ENCODE measurements around the gene ENPP1. TPM values are rescaled to one million over a fixed set of nuclear protein-coding genes. Genes with fewer than 3 reads are reported as not detected.

The ENPP1 gene
- total RNA-seq, 1 experiment from 2014 or later = 6.5 TPM

GRCh38 chr6:131910219-131910589, 102.4 kb downstream of the ENPP1 start:
- no peaks in the 10 kb centered on the region for H4K20me1 ChIP-seq (ENCODE audit: insufficient read depth)
- BruUV-seq (replicated peaks) = no TSS peak
- H3K9ac ChIP-seq (ENCODE audit: low read length) = no peak overlapping the region
- TF ChIP-seq RAD21 (IDR thresholded peaks at IDR 0.05; ENCODE audit: low read depth) (no peak), FOSL1 (IDR thresholded peaks at IDR 0.05; ENCODE audit: low read depth) (no peak), POLR2AphosphoS5 (IDR thresholded peaks at IDR 0.05; ENCODE audit: low read depth, low read length) (no peak), JUND (IDR thresholded peaks at IDR 0.05) (no peak), POLR2A (IDR thresholded peaks at IDR 0.05; ENCODE audit: borderline replicate concordance, extremely low read depth, insufficient read depth, insufficient read length) (no peak), SRF (IDR thresholded peaks at IDR 0.05; ENCODE audit: low read depth) (no peak), EZH2phosphoT487 (IDR thresholded peaks at IDR 0.05; ENCODE audit: borderline replicate concordance) (no peak), ZBTB33 (IDR thresholded peaks at IDR 0.05; ENCODE audit: extremely low read depth, insufficient replicate concordance, low read length) (no peak), YY1 (IDR thresholded peaks at IDR 0.05; ENCODE audit: extremely low read depth, insufficient replicate concordance, low read depth, low read length) (no peak), TCF7L2 (IDR thresholded peaks at IDR 0.05; ENCODE audit: borderline replicate concordance, extremely low read depth, insufficient read depth, insufficient read length) (no peak), CEBPB (IDR thresholded peaks at IDR 0.05; ENCODE audit: low read depth) (no peak), SIN3A (IDR thresholded peaks at IDR 0.05; ENCODE audit: low read depth) (no peak), ELF1 (IDR thresholded peaks at IDR 0.05; ENCODE audit: borderline replicate concordance, low read depth) (no peak), EGR1 (IDR thresholded peaks at IDR 0.05; ENCODE audit: low read depth) (no peak), CBX3 (IDR thresholded peaks at IDR 0.05; ENCODE audit: low read depth) (no peak), EZH2 (IDR thresholded peaks at IDR 0.05) (no peak), ZFX (IDR thresholded peaks at IDR 0.05) (no peak)
- TF ChIP-seq, protein P1, sequence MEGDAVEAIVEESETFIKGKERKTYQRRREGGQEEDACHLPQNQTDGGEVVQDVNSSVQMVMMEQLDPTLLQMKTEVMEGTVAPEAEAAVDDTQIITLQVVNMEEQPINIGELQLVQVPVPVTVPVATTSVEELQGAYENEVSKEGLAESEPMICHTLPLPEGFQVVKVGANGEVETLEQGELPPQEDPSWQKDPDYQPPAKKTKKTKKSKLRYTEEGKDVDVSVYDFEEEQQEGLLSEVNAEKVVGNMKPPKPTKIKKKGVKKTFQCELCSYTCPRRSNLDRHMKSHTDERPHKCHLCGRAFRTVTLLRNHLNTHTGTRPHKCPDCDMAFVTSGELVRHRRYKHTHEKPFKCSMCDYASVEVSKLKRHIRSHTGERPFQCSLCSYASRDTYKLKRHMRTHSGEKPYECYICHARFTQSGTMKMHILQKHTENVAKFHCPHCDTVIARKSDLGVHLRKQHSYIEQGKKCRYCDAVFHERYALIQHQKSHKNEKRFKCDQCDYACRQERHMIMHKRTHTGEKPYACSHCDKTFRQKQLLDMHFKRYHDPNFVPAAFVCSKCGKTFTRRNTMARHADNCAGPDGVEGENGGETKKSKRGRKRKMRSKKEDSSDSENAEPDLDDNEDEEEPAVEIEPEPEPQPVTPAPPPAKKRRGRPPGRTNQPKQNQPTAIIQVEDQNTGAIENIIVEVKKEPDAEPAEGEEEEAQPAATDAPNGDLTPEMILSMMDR (IDR thresholded peaks at IDR 0.05 in 2 of 3, conservative IDR thresholded peaks at IDR 0.05 in 1 of 3; ENCODE audit: borderline replicate concordance in 1 of 3, insufficient read depth in 1 of 3, low read depth in 2 of 3, low read length in 2 of 3) = no peak
- TF ChIP-seq, protein P2, sequence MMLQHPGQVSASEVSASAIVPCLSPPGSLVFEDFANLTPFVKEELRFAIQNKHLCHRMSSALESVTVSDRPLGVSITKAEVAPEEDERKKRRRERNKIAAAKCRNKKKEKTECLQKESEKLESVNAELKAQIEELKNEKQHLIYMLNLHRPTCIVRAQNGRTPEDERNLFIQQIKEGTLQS (IDR thresholded peaks at IDR 0.05) = no peak
- TF ChIP-seq, protein P3, sequence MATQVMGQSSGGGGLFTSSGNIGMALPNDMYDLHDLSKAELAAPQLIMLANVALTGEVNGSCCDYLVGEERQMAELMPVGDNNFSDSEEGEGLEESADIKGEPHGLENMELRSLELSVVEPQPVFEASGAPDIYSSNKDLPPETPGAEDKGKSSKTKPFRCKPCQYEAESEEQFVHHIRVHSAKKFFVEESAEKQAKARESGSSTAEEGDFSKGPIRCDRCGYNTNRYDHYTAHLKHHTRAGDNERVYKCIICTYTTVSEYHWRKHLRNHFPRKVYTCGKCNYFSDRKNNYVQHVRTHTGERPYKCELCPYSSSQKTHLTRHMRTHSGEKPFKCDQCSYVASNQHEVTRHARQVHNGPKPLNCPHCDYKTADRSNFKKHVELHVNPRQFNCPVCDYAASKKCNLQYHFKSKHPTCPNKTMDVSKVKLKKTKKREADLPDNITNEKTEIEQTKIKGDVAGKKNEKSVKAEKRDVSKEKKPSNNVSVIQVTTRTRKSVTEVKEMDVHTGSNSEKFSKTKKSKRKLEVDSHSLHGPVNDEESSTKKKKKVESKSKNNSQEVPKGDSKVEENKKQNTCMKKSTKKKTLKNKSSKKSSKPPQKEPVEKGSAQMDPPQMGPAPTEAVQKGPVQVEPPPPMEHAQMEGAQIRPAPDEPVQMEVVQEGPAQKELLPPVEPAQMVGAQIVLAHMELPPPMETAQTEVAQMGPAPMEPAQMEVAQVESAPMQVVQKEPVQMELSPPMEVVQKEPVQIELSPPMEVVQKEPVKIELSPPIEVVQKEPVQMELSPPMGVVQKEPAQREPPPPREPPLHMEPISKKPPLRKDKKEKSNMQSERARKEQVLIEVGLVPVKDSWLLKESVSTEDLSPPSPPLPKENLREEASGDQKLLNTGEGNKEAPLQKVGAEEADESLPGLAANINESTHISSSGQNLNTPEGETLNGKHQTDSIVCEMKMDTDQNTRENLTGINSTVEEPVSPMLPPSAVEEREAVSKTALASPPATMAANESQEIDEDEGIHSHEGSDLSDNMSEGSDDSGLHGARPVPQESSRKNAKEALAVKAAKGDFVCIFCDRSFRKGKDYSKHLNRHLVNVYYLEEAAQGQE (IDR thresholded peaks at IDR 0.05; ENCODE audit: low read depth) = no peak
- no peaks in the 10 kb centered on the region for H3K27me3 ChIP-seq (ENCODE audit: insufficient read depth, low read length)
- H3K27ac ChIP-seq (ENCODE audit: low read depth, low read length) = no peak overlapping the region
- ATAC-seq (no peak; the same call in 1 of the 2 replicates), DNase-seq (ENCODE audit: low read depth, low spot score) (no peak)
- POLR2A ChIA-PET = no interaction called here
- 0 out of 4 replicates have a peak, but pooled peaks cover 0 to 5% of the 10 kb centered on the region in 2 experiments for H3K4me1 ChIP-seq (ENCODE audit: control insufficient read depth in 1 of 2, insufficient read depth in 2 of 2, low read length in 2 of 2)
- no peaks in the 10 kb centered on the region for H3K9me2 ChIP-seq (ENCODE audit: insufficient read depth)
- CTCF ChIA-PET = interaction anchor here (1.2 to 4.0 kb wide), 6 partner anchors 128 to 1025 kb away, joined by 3 to 60 read pairs (median 6); partner anchors contain the start of gene MED23
- H3K4me2 ChIP-seq (ENCODE audit: low read length) = no peak overlapping the region
- H3K9me3 ChIP-seq (ENCODE audit: control insufficient read depth in 1 of 2, insufficient read depth in 1 of 2, low read depth in 1 of 2, low read length in 2 of 2) = no peaks in the 10 kb centered on the region
- H2AFZ ChIP-seq (ENCODE audit: low read depth, low read length, poor library complexity, severe bottlenecking) = no peak overlapping the region
- intact Hi-C loops (cut with micrococcal nuclease) = loop anchor here (1.0 to 2.0 kb wide), 2 partner anchors 127 to 216 kb away; no protein-coding TSS in a partner anchor
- RAD21 ChIA-PET (ENCODE audit: low non-redundant PET in 1 of 2, low total read pairs in 2 of 2, uncharacterized antibody in 2 of 2, unreplicated experiment in 2 of 2) = interaction anchor here (1.1 to 1.5 kb wide), 4 partner anchors 127 to 215 kb away, joined by 3 to 9 read pairs (median 7); no protein-coding TSS in a partner anchor
- H3K36me3 ChIP-seq (ENCODE audit: control insufficient read depth in 1 of 2, insufficient read depth in 2 of 2, low read length in 2 of 2) = no peaks in the 10 kb centered on the region
- no peak overlapping the region for H3K4me3 ChIP-seq (replicated peaks in 1 of 2; ENCODE audit: low read depth in 1 of 2, low read length in 2 of 2)
- H3K79me2 ChIP-seq (ENCODE audit: insufficient read depth, low read length) = no peaks in the 10 kb centered on the region

Data from HCT116 (cell line).